Ectodermal cell (in vitro differentiated cells): ENCODE results near the gene CC2D1B. TPM values are rescaled to one million over a fixed set of nuclear protein-coding genes. Genes with fewer than 3 reads are reported as not detected.

ENCODE experiments used
- H3K27ac ChIP-seq: 2 replicates; pipeline ENCODE4 v1.7.0; 2013; ENCODE audit warnings: mild to moderate bottlenecking, low read depth, low read length; ENCODE audit not compliant: insufficient read depth, poor library complexity, severe bottlenecking
- H3K27me3 ChIP-seq: 2 replicates; pipeline ENCODE4 v1.7.0; 2013; ENCODE audit warnings: mild to moderate bottlenecking, low read length; ENCODE audit not compliant: insufficient read depth, control insufficient read depth, poor library complexity, severe bottlenecking
- H3K36me3 ChIP-seq: one replicate; pipeline ENCODE4 v1.7.0; 2013; ENCODE audit warnings: low read length; ENCODE audit not compliant: control insufficient read depth, insufficient read depth
- H3K4me1 ChIP-seq: one replicate; pipeline ENCODE4 v1.7.0; 2013; ENCODE audit warnings: low read length; ENCODE audit not compliant: control insufficient read depth, insufficient read depth
- H3K4me3 ChIP-seq: 2 replicates; pipeline ENCODE4 v1.7.0; 2013; ENCODE audit warnings: low read depth, low read length, control low read depth; ENCODE audit not compliant: insufficient read depth
- H3K9me3 ChIP-seq: 2 replicates; pipeline ENCODE4 v1.7.0; 2013; ENCODE audit warnings: mild to moderate bottlenecking, low read length, moderate library complexity; ENCODE audit not compliant: control insufficient read depth
- WGBS, 2 experiments: methylation state at CpG; one replicate each; pipeline ENCODE4 v1.1.7; 2013; ENCODE audit warnings: missing lambda C conversion rate in 2 of 2; 5-methylcytosine and 5-hydroxymethylcytosine counted together
- polyA plus RNA-seq, 4 experiments: library from polyadenylated mRNA; stranded (reverse); fragments of 50-300 nt; gene quantifications; one replicate each; pipeline ENCODE4 v1.2.3, GENCODE V29; 2013

CC2D1B gene
- polyA plus RNA-seq (2013, experiment 1 of 4): 21.8 TPM
- 26.7 TPM for polyA plus RNA-seq (2013, experiment 2 of 4)
- polyA plus RNA-seq (2013, experiment 3 of 4): 13.5 TPM
- 29.4 TPM for polyA plus RNA-seq (2013, experiment 4 of 4)

GRCh38 chr1:52365746-52366516 lies at the start of gene CC2D1B:
Gene CC2D1B (minus strand): TSS chr1:52366205. CDS start chr1:52364620, 1,585 bp downstream.
- Histone ChIP-seq H3K27me3 (no peaks in the 10 kb centered on the region), H3K4me3 (peak within 1 kb of the TSS; percentile 84), H3K36me3 (peaks cover 13% of the 10 kb centered on the region), H3K27ac (peak within 1 kb of the TSS; percentile 70), H3K4me1 (peaks cover 7% of the 10 kb centered on the region), H3K9me3 (no peaks in the 10 kb centered on the region)
- WGBS, 2 experiments: 0% methylated on average over 92 of the region's 92 CpGs

- Histone ChIP-seq H3K27ac (no peak overlapping the region), H3K36me3 (peaks cover 67% of the 10 kb centered on the region), H3K4me3 (no peak overlapping the region), H3K4me1 (no peaks in the 10 kb centered on the region), H3K9me3 (no peaks in the 10 kb centered on the region), H3K27me3 (no peaks in the 10 kb centered on the region)
These were observed 48.9 kb upstream of the CC2D1B start for GRCh38 chr1:52414942-52415341.

GRCh38 chr1:52413410-52413989 lies 47.5 kb upstream of the CC2D1B start:
- Histone ChIP-seq H3K36me3 (peaks cover 73% of the 10 kb centered on the region), H3K27ac (no peak overlapping the region), H3K4me3 (no peak overlapping the region), H3K27me3 (no peaks in the 10 kb centered on the region), H3K9me3 (no peaks in the 10 kb centered on the region), H3K4me1 (no peaks in the 10 kb centered on the region)
- WGBS, 2 experiments: 96 to 97% methylated on average over 10 of the region's 10 CpGs

DNA sequence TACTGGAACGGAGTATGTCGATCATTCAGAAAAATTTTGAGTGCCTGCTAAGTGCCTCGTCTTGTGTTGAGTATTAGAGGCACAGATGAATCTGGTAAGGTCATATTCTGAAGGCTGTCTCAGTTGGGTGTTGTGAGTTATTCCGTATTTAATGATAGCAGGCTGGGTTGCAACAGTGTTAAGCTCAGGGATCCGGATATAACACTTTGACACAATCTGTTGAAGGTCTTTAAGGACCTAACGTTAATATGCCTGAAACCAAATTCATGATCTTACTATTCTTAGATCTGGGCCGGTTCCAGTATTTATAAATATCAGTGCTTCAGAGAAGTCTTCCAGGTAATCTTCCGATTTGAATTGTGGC lies 39.0 kb upstream of the CC2D1B start:
- peaks cover 33% of the 10 kb centered on the region for H3K36me3 ChIP-seq
- WGBS, 2 experiments: 5 to 6% methylated on average over 8 of the region's 8 CpGs
- H3K27me3 ChIP-seq: no peaks in the 10 kb centered on the region
- H3K9me3 ChIP-seq: no peaks in the 10 kb centered on the region
- H3K4me3 ChIP-seq: peak overlapping the region; percentile 97
- H3K27ac ChIP-seq: peak overlapping the region; percentile 91
- peaks cover 3% of the 10 kb centered on the region for H3K4me1 ChIP-seq

- peak within 1 kb of the TSS; percentile 91 for H3K27ac ChIP-seq
- H3K4me3 ChIP-seq: peak within 1 kb of the TSS; percentile 97
- H3K27me3 ChIP-seq: no peaks in the 10 kb centered on the region
- H3K36me3 ChIP-seq: peaks cover 34% of the 10 kb centered on the region
- WGBS, 2 experiments: 0% methylated on average over 57 of the region's 57 CpGs
- peaks cover 3% of the 10 kb centered on the region for H3K4me1 ChIP-seq
- H3K9me3 ChIP-seq: no peaks in the 10 kb centered on the region
These were observed 38.3 kb upstream of the CC2D1B start, which contains the start of the genes ORC1 and PRPF38A for GRCh38 chr1:52404116-52404974. Gene ORC1 (minus strand): TSS chr1:52404423. CDS start chr1:52402223, 2,200 bp downstream. Gene PRPF38A (plus strand): TSS chr1:52404602. CDS start chr1:52404750, 148 bp downstream.

GRCh38 chr1:52403566-52404115 lies 37.6 kb upstream of the CC2D1B start:
- H3K9me3 ChIP-seq: no peaks in the 10 kb centered on the region
- H3K27me3 ChIP-seq: no peaks in the 10 kb centered on the region
- peaks cover 3% of the 10 kb centered on the region for H3K4me1 ChIP-seq
- H3K4me3 ChIP-seq: peak overlapping the region; percentile 97
- 1 to 2% methylated on average over 16 of the region's 16 CpGs for WGBS, 2 experiments
- peak overlapping the region; percentile 91 for H3K27ac ChIP-seq
- H3K36me3 ChIP-seq: peaks cover 28% of the 10 kb centered on the region

GRCh38 chr1:52402860-52403240 lies 36.8 kb upstream of the CC2D1B start:
- Histone ChIP-seq H3K27me3 (no peaks in the 10 kb centered on the region), H3K36me3 (peaks cover 22% of the 10 kb centered on the region), H3K4me1 (peaks cover 3% of the 10 kb centered on the region), H3K9me3 (no peaks in the 10 kb centered on the region), H3K4me3 (peak overlapping the region; percentile 97), H3K27ac (no peak overlapping the region)
- WGBS, 2 experiments: 78 to 100% methylated on average over 2 of the region's 3 CpGs

DNA sequence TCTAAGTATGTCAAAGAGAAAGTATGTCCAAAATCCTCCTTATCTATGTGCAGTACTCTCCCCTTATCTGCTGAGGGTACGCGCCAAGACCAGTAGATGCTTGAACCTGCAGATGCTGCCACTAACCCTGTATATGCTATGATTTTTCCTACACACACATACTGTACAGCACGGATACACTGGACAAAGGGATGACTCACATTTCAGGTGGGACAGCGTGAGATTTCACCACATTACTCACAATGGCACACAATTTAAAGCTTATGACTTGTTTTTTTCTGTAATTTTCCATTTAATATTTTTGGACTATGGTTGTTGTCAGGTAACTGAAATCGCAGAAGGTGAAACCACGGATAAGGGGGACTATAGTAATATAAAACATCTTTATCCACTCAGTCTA lies 34.1 kb upstream of the CC2D1B start:
- Histone ChIP-seq H3K27me3 (no peaks in the 10 kb centered on the region), H3K9me3 (no peaks in the 10 kb centered on the region), H3K36me3 (peaks cover 35% of the 10 kb centered on the region), H3K4me1 (peaks cover 3% of the 10 kb centered on the region), H3K27ac (no peak overlapping the region), H3K4me3 (no peak overlapping the region)
- 88 to 97% methylated on average over 5 to 6 of the region's 6 CpGs for WGBS, 2 experiments

DNA sequence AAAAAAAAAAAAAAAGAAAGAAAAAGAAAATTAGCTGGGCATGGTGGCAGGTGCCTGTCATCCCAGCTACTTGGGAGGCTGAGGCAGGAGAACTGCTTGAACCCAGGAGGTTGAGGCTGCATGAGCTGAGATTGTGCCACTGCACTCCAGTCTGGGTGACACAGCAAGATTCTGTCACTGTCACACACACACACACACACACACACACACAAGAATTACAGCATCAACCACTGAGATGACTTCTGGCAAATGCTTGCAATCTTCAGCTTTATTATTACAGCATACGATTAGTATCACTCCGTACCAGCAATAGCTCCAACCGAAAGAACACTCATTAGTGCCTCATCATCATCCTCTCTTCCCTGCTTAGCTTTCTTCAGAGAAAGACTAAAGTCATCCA lies 33.6 kb upstream of the CC2D1B start:
- H3K27me3 ChIP-seq: no peaks in the 10 kb centered on the region
- H3K36me3 ChIP-seq: peaks cover 40% of the 10 kb centered on the region
- 96 to 98% methylated on average over 3 of the region's 3 CpGs for WGBS, 2 experiments
- no peak overlapping the region for H3K4me3 ChIP-seq
- no peak overlapping the region for H3K27ac ChIP-seq
- H3K4me1 ChIP-seq: peaks cover 3% of the 10 kb centered on the region
- no peaks in the 10 kb centered on the region for H3K9me3 ChIP-seq
